MM.1S (cell line): ENCODE results near the gene MS4A10.

Source experiments
- DNase-seq: peaks from one replicate; pipeline ENCODE4 v3.0.0-alpha.2; 2015
- H2AFZ ChIP-seq: fragments of 300-600 bp; sonication (generic); 2 replicates; pipeline ENCODE4 v1.6.0; 2016; ENCODE audit warnings: antibody characterized with exemption, low read length
- H3F3A ChIP-seq: fragments of 300-600 bp; sonication (generic); 2 replicates; pipeline ENCODE4 v1.6.1; 2016; ENCODE audit warnings: mild to moderate bottlenecking, antibody characterized with exemption, low read length, moderate library complexity, mixed read lengths; ENCODE audit not compliant: insufficient read depth
- H3K27ac ChIP-seq: fragments of 300-600 bp; sonication (generic); 2 replicates; pipeline ENCODE4 v1.5.1; 2016; ENCODE audit warnings: mild to moderate bottlenecking, low read length
- H3K27me3 ChIP-seq: fragments of 300-600 bp; sonication (generic); replicated peaks from 2 replicates; pipeline ENCODE4 v1.6.0; 2016; ENCODE audit warnings: low read length; ENCODE audit not compliant: insufficient read depth
- H3K36me3 ChIP-seq: fragments of 300-600 bp; sonication (generic); replicated peaks from 2 replicates; pipeline ENCODE4 v1.6.1; 2016; ENCODE audit warnings: mild to moderate bottlenecking, low read length, mixed read lengths; ENCODE audit not compliant: insufficient read depth
- H3K4me1 ChIP-seq: fragments of 300-600 bp; sonication (generic); 2 replicates; pipeline ENCODE4 v1.6.1; 2016; ENCODE audit warnings: low read length, mixed read lengths
- H3K4me2 ChIP-seq: fragments of 300-600 bp; sonication (generic); 2 replicates; pipeline ENCODE4 v1.6.0; 2016; ENCODE audit warnings: low read depth, low read length
- H3K4me3 ChIP-seq: fragments of 300-600 bp; sonication (generic); 2 replicates; pipeline ENCODE4 v1.5.1; 2016; ENCODE audit warnings: low read length, mixed read lengths
- H3K79me2 ChIP-seq: fragments of 300-600 bp; sonication (generic); 2 replicates; pipeline ENCODE4 v1.6.1; 2016; ENCODE audit warnings: mixed run types, low read length, mixed read lengths
- H3K9ac ChIP-seq: fragments of 300-600 bp; sonication (generic); 2 replicates; pipeline ENCODE4 v1.6.1; 2016; ENCODE audit warnings: low read length, mixed read lengths
- H3K9me2 ChIP-seq: fragments of 300-600 bp; sonication (generic); replicated peaks from 2 replicates; pipeline ENCODE4 v1.6.1; 2016; ENCODE audit warnings: mild to moderate bottlenecking, low read length, mixed read lengths; ENCODE audit not compliant: insufficient read depth
- H3K9me3 ChIP-seq: fragments of 300-600 bp; sonication (generic); replicated peaks from 2 replicates; pipeline ENCODE4 v1.6.1; 2016; ENCODE audit warnings: mild to moderate bottlenecking, low read length, mixed read lengths; ENCODE audit not compliant: insufficient read depth
- H4K20me1 ChIP-seq: fragments of 300-600 bp; sonication (generic); 2 replicates; pipeline ENCODE4 v1.6.1; 2016; ENCODE audit warnings: mild to moderate bottlenecking, low read length, moderate library complexity, mixed read lengths; ENCODE audit not compliant: insufficient read depth
- EZH2 ChIP-seq: fragments of 300-600 bp; sonication (generic); optimal IDR thresholded peaks from 2 replicates; pipeline ENCODE3; 2017; ENCODE audit warnings: low read depth, mild to moderate bottlenecking, antibody characterized with exemption, low read length, mixed read lengths
- EZH2phosphoT487 ChIP-seq: fragments of 300-600 bp; sonication (generic); IDR thresholded peaks from 2 replicates; pipeline ENCODE4 v1.6.1; 2018; ENCODE audit warnings: antibody characterized with exemption, low read length
- TF ChIP-seq, protein P1 (sequence below): fragments of 300-600 bp; sonication (generic); IDR thresholded peaks from 2 replicates; pipeline ENCODE4 v1.5.1; 2016; ENCODE audit warnings: antibody characterized with exemption, low read length, mixed read lengths

The MS4A10 gene

DNA sequence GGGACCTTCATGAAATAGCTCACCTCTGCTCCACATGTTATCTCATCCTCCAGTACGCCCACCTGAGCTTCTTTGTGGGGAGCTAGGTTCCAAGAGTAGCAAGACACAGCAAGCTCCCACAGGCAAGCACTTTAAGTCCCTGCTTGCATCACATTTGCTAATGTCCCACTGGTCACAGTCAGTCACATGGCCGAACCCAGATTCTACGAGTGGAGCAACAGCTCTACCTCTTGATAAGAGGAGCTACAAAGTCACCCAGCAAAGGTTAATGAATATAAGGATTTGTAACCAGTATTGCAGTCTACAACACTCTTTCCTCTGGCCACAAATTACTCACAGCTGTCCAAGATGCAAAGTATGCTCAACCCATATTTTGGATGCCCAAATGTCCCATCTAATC, 43.7 kb upstream of the MS4A10 start:
- TF ChIP-seq, protein P1, sequence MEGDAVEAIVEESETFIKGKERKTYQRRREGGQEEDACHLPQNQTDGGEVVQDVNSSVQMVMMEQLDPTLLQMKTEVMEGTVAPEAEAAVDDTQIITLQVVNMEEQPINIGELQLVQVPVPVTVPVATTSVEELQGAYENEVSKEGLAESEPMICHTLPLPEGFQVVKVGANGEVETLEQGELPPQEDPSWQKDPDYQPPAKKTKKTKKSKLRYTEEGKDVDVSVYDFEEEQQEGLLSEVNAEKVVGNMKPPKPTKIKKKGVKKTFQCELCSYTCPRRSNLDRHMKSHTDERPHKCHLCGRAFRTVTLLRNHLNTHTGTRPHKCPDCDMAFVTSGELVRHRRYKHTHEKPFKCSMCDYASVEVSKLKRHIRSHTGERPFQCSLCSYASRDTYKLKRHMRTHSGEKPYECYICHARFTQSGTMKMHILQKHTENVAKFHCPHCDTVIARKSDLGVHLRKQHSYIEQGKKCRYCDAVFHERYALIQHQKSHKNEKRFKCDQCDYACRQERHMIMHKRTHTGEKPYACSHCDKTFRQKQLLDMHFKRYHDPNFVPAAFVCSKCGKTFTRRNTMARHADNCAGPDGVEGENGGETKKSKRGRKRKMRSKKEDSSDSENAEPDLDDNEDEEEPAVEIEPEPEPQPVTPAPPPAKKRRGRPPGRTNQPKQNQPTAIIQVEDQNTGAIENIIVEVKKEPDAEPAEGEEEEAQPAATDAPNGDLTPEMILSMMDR = no peak
- no peak for TF ChIP-seq EZH2phosphoT487
- TF ChIP-seq EZH2 = no peak
- Histone ChIP-seq H3K9ac (no peak overlapping the region), H3K4me2 (no peak overlapping the region), H3K9me3 (no peaks in the 10 kb centered on the region), H3K4me1 (no peaks in the 10 kb centered on the region), H3K79me2 (no peaks in the 10 kb centered on the region), H3F3A (no peaks in the 10 kb centered on the region), H4K20me1 (no peaks in the 10 kb centered on the region), H3K27me3 (no peaks in the 10 kb centered on the region), H2AFZ (no peak overlapping the region), H3K27ac (no peak overlapping the region), H3K9me2 (no peaks in the 10 kb centered on the region), H3K36me3 (no peaks in the 10 kb centered on the region), H3K4me3 (no peak overlapping the region)
- no peak for DNase-seq

DNA sequence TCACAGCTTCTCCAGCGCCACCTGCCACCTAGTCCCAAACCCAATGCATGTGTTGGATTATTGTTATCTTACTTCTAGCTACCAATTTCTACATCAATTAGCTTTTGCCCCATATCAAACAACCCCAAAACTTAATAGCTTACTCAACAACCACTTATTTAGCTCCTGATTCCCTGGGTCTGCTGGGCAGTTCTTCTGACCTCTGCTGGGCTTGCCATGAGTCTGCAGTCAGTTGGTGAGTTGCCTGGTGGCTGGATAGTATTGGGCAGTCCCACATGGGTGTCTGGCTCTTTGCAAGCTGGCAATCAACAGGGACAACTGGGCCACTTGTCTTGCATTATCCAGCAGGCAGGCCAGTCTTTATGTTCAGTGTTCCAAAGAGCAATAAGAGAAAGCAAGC, 42.1 kb upstream of the MS4A10 start:
- Histone ChIP-seq H2AFZ (no peak overlapping the region), H3K27ac (no peak overlapping the region), H3K79me2 (no peaks in the 10 kb centered on the region), H3F3A (no peaks in the 10 kb centered on the region), H3K4me1 (no peaks in the 10 kb centered on the region), H3K9ac (no peak overlapping the region), H3K4me3 (no peak overlapping the region), H3K9me3 (no peaks in the 10 kb centered on the region), H3K36me3 (no peaks in the 10 kb centered on the region), H3K27me3 (no peaks in the 10 kb centered on the region), H4K20me1 (no peaks in the 10 kb centered on the region), H3K9me2 (no peaks in the 10 kb centered on the region), H3K4me2 (no peak overlapping the region)
- TF ChIP-seq, protein P1 = no peak
- TF ChIP-seq EZH2 (no peak), EZH2phosphoT487 (no peak)
- no peak for DNase-seq

DNA sequence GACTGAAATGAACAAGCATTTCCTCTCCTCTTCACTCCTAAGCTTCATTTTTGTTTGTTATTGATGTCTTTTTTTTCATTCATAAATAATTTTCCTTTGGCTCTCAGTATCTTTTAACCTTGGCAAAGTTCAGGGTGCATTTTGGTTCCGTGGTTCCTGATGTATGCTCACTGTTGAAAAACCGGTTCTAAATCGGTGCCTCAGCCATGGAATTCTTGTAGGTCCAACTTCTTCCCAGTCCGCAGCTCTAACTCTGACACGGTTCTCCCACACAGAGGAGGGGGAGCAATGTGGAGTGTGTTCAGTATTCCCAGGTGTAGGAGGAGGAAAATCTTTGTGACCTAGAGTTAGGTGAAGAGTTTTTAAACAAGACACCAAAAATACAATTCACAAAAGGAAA, 41.0 kb upstream of the MS4A10 start:
- no peaks in the 10 kb centered on the region for H3K4me1 ChIP-seq
- DNase-seq = no peak

More for the DNA sequence above, 41.0 kb upstream of the MS4A10 start:
- no peak overlapping the region for H3K4me2 ChIP-seq
- TF ChIP-seq EZH2 = no peak
- TF ChIP-seq EZH2phosphoT487 = no peak
- TF ChIP-seq, protein P1 = no peak
- H3K9me3 ChIP-seq = no peaks in the 10 kb centered on the region
- H3K27ac ChIP-seq = no peak overlapping the region
- no peak overlapping the region for H3K9ac ChIP-seq
- H4K20me1 ChIP-seq = no peaks in the 10 kb centered on the region
- no peaks in the 10 kb centered on the region for H3K27me3 ChIP-seq
- no peak overlapping the region for H3K4me3 ChIP-seq
- no peaks in the 10 kb centered on the region for H3F3A ChIP-seq
- no peaks in the 10 kb centered on the region for H3K36me3 ChIP-seq
- no peak overlapping the region for H2AFZ ChIP-seq
- no peaks in the 10 kb centered on the region for H3K79me2 ChIP-seq
- H3K9me2 ChIP-seq = no peaks in the 10 kb centered on the region
